ENCODE data around the gene KCNF1. TPM values are rescaled to one million over a fixed set of nuclear protein-coding genes. Genes with fewer than 3 reads are reported as not detected.

Gene KCNF1
- total RNA-seq, 1 experiment from 2014 or later, result 3.2 TPM

GRCh38 chr2:10912076-10912731 lies 470 bp downstream of the KCNF1 start:
- Mint-ChIP-seq H3K4me3 (peak overlapping the region; percentile 61 to 82), H3K27me3 (ENCODE audit: low read depth) (peaks cover 44% of the 10 kb centered on the region), H3K9me3 (peaks cover 2 to 8% of the 10 kb centered on the region in 2 experiments; a peak in 4 of 5 replicates), H3K4me1 (peaks cover 29 to 62% of the 10 kb centered on the region in 2 experiments), H3K36me3 (ENCODE audit: insufficient read depth in 1 of 3, low read depth in 3 of 3) (peaks cover 0 to 9% (median 2%) of the 10 kb centered on the region in 3 experiments; a peak in 4 of 7 replicates), H3K27ac (no peak overlapping the region)
- Histone ChIP-seq H3K56ac (ENCODE audit: insufficient read length, low read depth, low read length) (no peak overlapping the region), H3K27me3 (ENCODE audit: insufficient read depth, low read length) (peaks cover 14% of the 10 kb centered on the region; the same call in 1 of the 2 replicates), H2BK20ac (ENCODE audit: low read depth, low read length, poor library complexity, severe bottlenecking) (no peak overlapping the region), H2BK12ac (ENCODE audit: insufficient read length, low read depth, low read length) (no peak overlapping the region), H3K14ac (ENCODE audit: insufficient read depth, low read length) (no peak overlapping the region), H3K79me2 (ENCODE audit: insufficient read depth, low read length) (no peaks in the 10 kb centered on the region), H4K8ac (replicated peaks; ENCODE audit: insufficient read length, low read depth, low read length) (no peak overlapping the region), H3K27ac (ENCODE audit: insufficient read length, low read depth, low read length) (no peak overlapping the region), H3K23me2 (ENCODE audit: insufficient read length, low read depth, low read length, poor library complexity, severe bottlenecking) (no peaks in the 10 kb centered on the region), H3K18ac (ENCODE audit: insufficient read length, low read depth, low read length) (no peak overlapping the region), H3K4ac (ENCODE audit: low read depth, low read length) (no peak overlapping the region), H2BK15ac (ENCODE audit: low read depth, low read length) (no peak overlapping the region), H2AFZ (ENCODE audit: low read length) (no peak overlapping the region), H2BK120ac (ENCODE audit: low read depth, low read length, poor library complexity, severe bottlenecking) (no peak overlapping the region), H2AK5ac (ENCODE audit: insufficient read length, low read length) (no peak overlapping the region), H3K4me2 (ENCODE audit: insufficient read depth, insufficient read length, low read length) (peak overlapping the region; percentile 30), H3K79me1 (ENCODE audit: insufficient read depth, low read depth, low read length, poor library complexity, severe bottlenecking) (no peaks in the 10 kb centered on the region), H4K5ac (ENCODE audit: insufficient read length, low read depth, low read length) (no peak overlapping the region), H2BK5ac (ENCODE audit: insufficient read length, low read length) (no peak overlapping the region), H4K91ac (ENCODE audit: insufficient read length, low read depth, low read length) (no peak overlapping the region), H3K23ac (ENCODE audit: insufficient read length, low read depth, low read length) (no peak overlapping the region), H3K4me1 (ENCODE audit: insufficient read depth, low read length) (no peaks in the 10 kb centered on the region; the same call in 1 of the 2 replicates), H3K9me3 (ENCODE audit: control insufficient read depth, low read depth, low read length) (no peaks in the 10 kb centered on the region), H3T11ph (ENCODE audit: low read length) (no peak overlapping the region), H4K20me1 (ENCODE audit: control insufficient read depth, insufficient read depth, insufficient read length) (no peaks in the 10 kb centered on the region), H3K9ac (ENCODE audit: extremely low read depth, insufficient read length, low read length) (no peak overlapping the region)
- DNase-seq, result peak; percentile 30
- TF ChIP-seq CTCF (conservative IDR thresholded peaks at IDR 0.05), result no peak
- WGBS (ENCODE audit: extremely low coverage, insufficient read length, low lambda C conversion rate), result no CpG with 5 or more reads among the region's 81 CpGs

Measured in H9 (cell line).